Chondrocyte (in vitro differentiated cells): ENCODE results near the gene VDAC1. TPM values are rescaled to one million over a fixed set of nuclear protein-coding genes. Genes with fewer than 3 reads are reported as not detected.
A peak's percentile ranks its signal among the peaks of the same experiment; 100 is the strongest.

Experiments
- DNase-seq: peaks from one replicate; pipeline ENCODE4 v3.0.0; 2021; ENCODE audit warnings: mixed read lengths, low spot score
- H3K27ac Mint-ChIP-seq: one replicate; pipeline ENCODE4 v1.8.0; 2021; ENCODE audit warnings: mild to moderate bottlenecking, moderate library complexity, mixed read lengths; ENCODE audit not compliant: unreplicated experiment
- H3K27me3 Mint-ChIP-seq: 2 replicates; pipeline ENCODE4 v1.8.0; 2021; ENCODE audit warnings: low read depth, mixed read lengths
- H3K36me3 Mint-ChIP-seq: 2 replicates; pipeline ENCODE4 v1.8.0; 2021; ENCODE audit warnings: low read depth, mixed read lengths
- H3K4me1 Mint-ChIP-seq: 2 replicates; pipeline ENCODE4 v1.8.0; 2021; ENCODE audit warnings: low read depth, mild to moderate bottlenecking, mixed read lengths
- H3K4me3 Mint-ChIP-seq: one replicate; pipeline ENCODE4 v1.8.0; 2021; ENCODE audit warnings: mild to moderate bottlenecking, moderate library complexity, mixed read lengths; ENCODE audit not compliant: unreplicated experiment
- H3K9me3 Mint-ChIP-seq: 2 replicates; pipeline ENCODE4 v1.8.0; 2021; ENCODE audit warnings: low read depth, mixed read lengths
- CTCF ChIP-seq: fragments of 200-600 bp; sonication (generic); IDR thresholded peaks from 2 replicates; pipeline ENCODE4 v1.5.0; 2021; ENCODE audit warnings: antibody characterized with exemption, mild to moderate bottlenecking, moderate library complexity
- total RNA-seq: library from RNA; stranded (reverse); gene quantifications from 3 replicates; pipeline ENCODE4 v1.2.1, GENCODE V29; 2021

Gene VDAC1
- total RNA-seq, 1 donor from 2014 or later = 138 TPM

GRCh38 chr5:134000091-134000511 lies 4.7 kb downstream of the VDAC1 start:
- DNase-seq = peak; percentile 39
- TF ChIP-seq CTCF = no peak
- Mint-ChIP-seq H3K27ac (no peak overlapping the region), H3K9me3 (no peaks in the 10 kb centered on the region), H3K36me3 (peaks cover 3% of the 10 kb centered on the region), H3K4me3 (no peak overlapping the region), H3K27me3 (no peaks in the 10 kb centered on the region), H3K4me1 (peaks cover 58% of the 10 kb centered on the region)

- no peak for DNase-seq
- no peaks in the 10 kb centered on the region for H3K9me3 Mint-ChIP-seq
- TF ChIP-seq CTCF = no peak
- peaks cover 3% of the 10 kb centered on the region for H3K36me3 Mint-ChIP-seq
- H3K27me3 Mint-ChIP-seq = no peaks in the 10 kb centered on the region
- H3K4me1 Mint-ChIP-seq = peaks cover 71% of the 10 kb centered on the region
- no peak overlapping the region for H3K4me3 Mint-ChIP-seq
- H3K27ac Mint-ChIP-seq = no peak overlapping the region
Measured at GRCh38 chr5:133998807-133999206, 6.0 kb downstream of the VDAC1 start.

GRCh38 chr5:133998042-133998441 lies 6.7 kb downstream of the VDAC1 start:
- H3K9me3 Mint-ChIP-seq = no peaks in the 10 kb centered on the region
- TF ChIP-seq CTCF = no peak
- H3K4me1 Mint-ChIP-seq = peaks cover 71% of the 10 kb centered on the region
- H3K36me3 Mint-ChIP-seq = peaks cover 3% of the 10 kb centered on the region
- H3K4me3 Mint-ChIP-seq = no peak overlapping the region
- H3K27ac Mint-ChIP-seq = no peak overlapping the region
- H3K27me3 Mint-ChIP-seq = no peaks in the 10 kb centered on the region
- DNase-seq = no peak

GRCh38 chr5:133996683-133997252 lies 8.0 kb downstream of the VDAC1 start:
- TF ChIP-seq CTCF = peak; percentile 71
- H3K36me3 Mint-ChIP-seq = no peaks in the 10 kb centered on the region
- DNase-seq = no peak
- H3K4me1 Mint-ChIP-seq = peaks cover 68% of the 10 kb centered on the region
- no peak overlapping the region for H3K27ac Mint-ChIP-seq
- no peak overlapping the region for H3K4me3 Mint-ChIP-seq
- no peaks in the 10 kb centered on the region for H3K9me3 Mint-ChIP-seq
- H3K27me3 Mint-ChIP-seq = no peaks in the 10 kb centered on the region

GRCh38 chr5:133995883-133996563 lies 8.8 kb downstream of the VDAC1 start:
- H3K9me3 Mint-ChIP-seq = no peaks in the 10 kb centered on the region
- no peak overlapping the region for H3K4me3 Mint-ChIP-seq
- no peak for DNase-seq
- H3K27ac Mint-ChIP-seq = no peak overlapping the region
- no peak for TF ChIP-seq CTCF
- peaks cover 71% of the 10 kb centered on the region for H3K4me1 Mint-ChIP-seq
- no peaks in the 10 kb centered on the region for H3K27me3 Mint-ChIP-seq
- peaks cover under 1% of the 10 kb centered on the region for H3K36me3 Mint-ChIP-seq
